GM21717 (cell line): ENCODE data around the gene PPRC1.

Experiments
- ATAC-seq: cut with Tn5 transposase; IDR thresholded peaks from one replicate; pipeline ENCODE4 v1.9.1; 2021; ENCODE audit warnings: mild to moderate bottlenecking, moderate library complexity; ENCODE audit not compliant: unreplicated experiment

Gene PPRC1

DNA sequence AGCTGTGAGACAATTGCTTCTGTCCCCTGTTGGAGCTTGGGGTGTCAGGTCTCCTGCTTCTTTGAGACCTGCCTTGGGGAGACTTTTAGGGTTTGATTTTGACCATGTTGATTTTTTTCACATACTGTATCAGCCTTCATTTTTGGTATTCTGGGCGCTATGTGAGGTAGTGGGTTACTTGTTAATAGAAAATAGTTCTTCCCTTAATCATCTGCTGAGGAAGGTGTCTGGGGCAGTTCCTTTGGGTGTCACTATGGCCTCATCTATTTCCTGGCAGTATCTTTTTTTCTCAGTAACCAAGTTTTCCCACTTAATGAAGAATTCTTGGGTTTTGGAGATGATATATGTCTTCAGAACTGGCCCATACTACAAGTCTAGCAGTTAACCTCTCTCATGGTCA, 14.7 kb downstream of the PPRC1 start:
- ATAC-seq = no peak

DNA sequence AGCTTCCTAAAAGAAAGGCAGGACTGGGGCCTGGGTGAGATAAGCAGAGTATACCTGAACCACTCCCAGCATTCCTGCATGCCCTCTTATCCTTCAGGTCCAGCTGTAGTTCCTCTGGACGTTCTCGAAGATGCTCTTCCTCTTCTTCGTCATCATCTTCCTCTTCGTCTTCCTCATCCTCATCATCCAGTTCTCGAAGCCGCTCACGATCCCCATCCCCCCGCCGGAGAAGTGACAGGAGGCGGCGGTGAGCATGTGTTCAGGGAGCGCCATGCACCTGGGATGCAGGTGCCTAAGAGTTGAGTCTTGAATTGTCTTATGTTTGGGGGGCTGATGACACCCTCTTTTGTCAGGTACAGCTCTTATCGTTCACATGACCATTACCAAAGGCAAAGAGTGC, 15.4 kb downstream of the PPRC1 start:
- no peak for ATAC-seq

GRCh38 chr10:102150970-102151773, 18.3 kb downstream of the PPRC1 start:
- ATAC-seq = no peak

DNA sequence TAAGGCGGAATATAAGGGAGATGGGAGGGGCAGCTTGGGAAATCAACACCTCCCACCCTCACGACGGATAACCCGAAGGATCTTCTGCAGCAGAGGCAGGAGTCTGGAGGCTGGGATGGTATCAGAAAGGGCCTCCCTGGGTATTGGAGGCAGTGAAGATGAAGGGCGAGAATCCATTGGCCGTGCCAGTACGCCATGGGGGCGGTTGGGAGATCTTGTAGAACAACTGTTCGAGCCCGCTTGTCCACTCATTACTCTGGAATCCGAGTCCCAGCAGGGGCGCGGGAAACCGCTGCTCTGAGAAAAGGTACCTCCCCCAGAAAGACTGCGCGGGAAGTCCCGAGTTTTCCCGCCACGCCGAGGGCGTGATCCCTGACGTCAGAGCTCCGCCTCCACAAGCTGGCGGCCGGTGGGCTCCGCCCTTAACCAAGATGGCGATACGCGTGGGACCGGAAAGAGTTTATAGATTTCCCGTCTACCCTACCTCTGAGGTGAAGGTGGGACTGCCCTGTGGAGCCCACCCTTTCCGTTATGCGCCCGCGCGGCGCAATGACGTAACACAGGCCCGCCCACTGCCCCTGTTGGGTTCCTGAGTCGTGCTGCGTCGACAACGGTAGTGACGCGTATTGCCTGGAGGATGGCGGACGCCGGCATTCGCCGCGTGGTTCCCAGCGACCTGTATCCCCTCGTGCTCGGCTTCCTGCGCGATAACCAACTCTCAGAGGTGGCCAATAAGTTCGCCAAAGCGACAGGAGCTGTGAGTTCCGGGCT, 19.1 kb downstream of the PPRC1 start, which contains the start of gene NOLC1:
Gene NOLC1, plus strand, starts transcription at position 616 of the 771 bp plus-strand sequence. Its CDS starts 22 bp downstream, at position 638.
- ATAC-seq = peak; percentile 78

DNA sequence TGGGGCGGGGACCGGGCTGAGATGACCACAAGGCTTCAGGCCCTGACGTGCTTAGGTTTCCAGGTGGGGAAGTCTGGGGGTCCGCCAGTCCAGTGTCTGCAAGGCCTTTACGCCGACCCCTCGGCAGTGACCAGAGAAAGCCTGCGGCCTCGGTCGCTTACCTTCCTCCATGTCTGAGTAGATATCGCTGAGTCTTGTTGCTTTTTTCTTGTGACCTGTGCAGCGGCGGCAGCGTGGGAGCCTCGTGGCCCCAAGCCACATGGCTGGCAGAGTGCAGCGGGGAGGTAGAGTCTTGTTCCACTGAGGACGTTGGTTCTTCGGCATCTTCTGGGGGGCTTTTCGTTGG, 19.7 kb downstream of the PPRC1 start:
- ATAC-seq = peak; percentile 26

- no peak for ATAC-seq
These were observed 20.3 kb downstream of the PPRC1 start for GRCh38 chr10:102153093-102153620.

- no peak for ATAC-seq
These were observed 21.8 kb downstream of the PPRC1 start for GRCh38 chr10:102154466-102155116.

- no peak for ATAC-seq
These were observed 24.4 kb downstream of the PPRC1 start for GRCh38 chr10:102157224-102157623.

DNA sequence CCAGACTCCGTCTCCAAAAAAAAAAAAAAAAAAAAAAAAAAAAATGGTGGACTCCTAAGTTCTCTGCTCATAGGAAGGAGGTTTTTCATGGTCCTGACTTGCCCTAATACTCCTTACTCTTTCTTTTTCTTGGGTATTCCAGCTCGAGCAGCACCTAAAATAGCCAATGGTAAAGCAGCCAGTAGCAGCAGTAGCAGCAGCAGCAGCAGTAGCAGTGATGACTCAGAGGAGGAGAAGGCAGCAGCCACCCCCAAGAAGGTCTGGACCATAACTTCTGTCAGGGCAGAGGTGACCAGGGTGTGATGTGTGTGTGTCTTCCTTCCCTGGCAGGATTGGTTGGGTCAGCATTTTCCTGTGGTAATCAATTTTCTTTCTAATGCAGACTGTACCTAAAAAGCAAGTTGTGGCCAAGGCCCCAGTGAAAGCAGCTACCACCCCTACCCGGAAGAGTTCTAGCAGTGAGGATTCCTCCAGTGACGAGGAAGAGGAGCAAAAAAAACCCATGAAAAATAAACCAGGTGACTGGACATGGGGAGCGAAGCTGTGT, 26.3 kb downstream of the PPRC1 start:
- ATAC-seq = no peak

GRCh38 chr10:102159831-102160230, 27.0 kb downstream of the PPRC1 start:
- ATAC-seq = no peak

DNA sequence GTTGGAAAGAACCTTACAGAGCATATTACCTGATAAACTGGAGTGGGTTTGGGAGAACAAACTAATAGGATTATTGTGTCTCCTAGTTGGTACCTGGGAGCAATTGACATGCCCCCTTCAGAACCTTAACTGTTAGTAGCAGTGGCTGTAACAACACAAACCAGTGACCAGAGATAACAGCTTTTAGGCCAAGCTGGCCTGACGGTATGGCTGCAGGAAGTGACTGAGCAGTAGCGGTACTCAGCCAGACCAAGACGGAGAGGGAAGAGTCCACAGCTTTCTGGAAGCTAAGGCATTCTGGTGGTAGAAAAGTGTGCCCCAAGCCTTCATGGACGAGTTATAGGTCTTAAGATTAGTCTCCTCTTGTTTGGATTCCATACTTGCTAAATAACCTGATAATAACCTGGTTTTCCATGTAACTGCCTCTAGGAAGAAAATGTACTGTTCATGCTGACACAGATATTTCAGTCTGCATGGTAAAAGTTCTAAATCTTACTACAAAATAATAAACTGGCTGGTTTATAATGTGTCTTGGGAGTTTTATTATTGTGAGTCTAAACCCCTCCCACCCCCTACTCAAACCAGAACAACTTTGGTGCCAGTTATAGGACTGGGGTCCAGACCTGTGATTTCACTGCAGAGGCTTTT, 30.6 kb downstream of the PPRC1 start:
- no peak for ATAC-seq

DNA sequence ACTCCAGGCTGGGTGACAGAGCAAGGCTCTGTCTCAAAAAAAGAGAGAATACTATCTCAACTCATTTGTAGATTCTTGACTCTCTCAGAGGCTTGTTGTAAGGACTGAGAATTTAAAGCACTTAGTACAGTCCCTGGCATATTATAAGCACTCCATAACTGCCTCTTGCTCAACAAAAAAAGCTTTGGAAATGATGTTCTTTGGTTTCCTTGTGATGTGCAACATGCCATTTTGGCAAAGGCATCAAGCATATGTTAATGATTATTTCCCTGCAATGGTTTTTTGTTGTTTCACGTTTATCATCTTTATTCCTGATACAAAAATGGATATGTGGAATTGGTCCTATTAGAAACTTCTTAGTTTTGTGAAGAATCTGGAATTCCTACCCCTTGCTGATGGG, 35.0 kb downstream of the PPRC1 start:
- no peak for ATAC-seq

GRCh38 chr10:102170602-102171001, 37.8 kb downstream of the PPRC1 start:
- ATAC-seq = no peak

- no peak for ATAC-seq
These were observed 39.4 kb downstream of the PPRC1 start for GRCh38 chr10:102172288-102172687.

GRCh38 chr10:102175415-102175814, 42.6 kb downstream of the PPRC1 start:
- ATAC-seq = no peak

DNA sequence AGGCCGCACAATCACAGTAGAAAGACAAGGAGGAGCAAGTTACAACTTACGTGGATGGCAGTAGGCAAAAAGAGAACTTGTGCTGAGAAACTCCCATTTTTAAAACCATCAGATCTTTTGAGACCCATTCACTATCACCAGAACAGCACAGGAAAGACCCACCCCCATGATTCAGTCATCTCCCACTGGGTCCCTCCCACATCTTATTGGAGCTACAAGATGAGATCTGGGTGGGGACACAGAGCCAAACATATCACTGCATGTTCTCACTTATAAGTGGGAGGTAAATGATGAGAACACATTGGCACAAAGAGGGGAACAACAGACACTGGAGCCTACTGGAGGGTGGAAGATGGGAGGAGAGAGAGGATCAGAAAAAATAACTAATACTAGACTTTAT, 51.8 kb downstream of the PPRC1 start:
- ATAC-seq = no peak

DNA sequence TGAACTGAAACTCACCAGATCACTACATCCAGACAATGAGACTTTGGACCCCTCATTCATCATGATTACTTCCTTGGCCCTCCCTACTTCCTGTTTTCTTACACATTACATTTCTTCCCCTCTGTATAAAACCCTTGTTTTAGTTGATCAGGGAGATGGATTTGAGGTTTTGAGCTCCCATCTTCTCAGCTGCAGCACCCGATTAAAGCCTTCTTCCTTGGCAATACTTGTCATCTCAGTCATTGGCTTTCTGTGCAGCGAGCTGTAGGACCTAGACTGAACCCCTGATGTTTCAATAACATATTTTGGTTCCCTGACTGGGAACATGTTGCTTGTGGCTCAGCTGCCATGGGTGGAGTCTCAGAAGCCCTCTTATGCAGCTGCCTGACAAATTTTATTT, 52.4 kb downstream of the PPRC1 start:
- ATAC-seq = no peak

DNA sequence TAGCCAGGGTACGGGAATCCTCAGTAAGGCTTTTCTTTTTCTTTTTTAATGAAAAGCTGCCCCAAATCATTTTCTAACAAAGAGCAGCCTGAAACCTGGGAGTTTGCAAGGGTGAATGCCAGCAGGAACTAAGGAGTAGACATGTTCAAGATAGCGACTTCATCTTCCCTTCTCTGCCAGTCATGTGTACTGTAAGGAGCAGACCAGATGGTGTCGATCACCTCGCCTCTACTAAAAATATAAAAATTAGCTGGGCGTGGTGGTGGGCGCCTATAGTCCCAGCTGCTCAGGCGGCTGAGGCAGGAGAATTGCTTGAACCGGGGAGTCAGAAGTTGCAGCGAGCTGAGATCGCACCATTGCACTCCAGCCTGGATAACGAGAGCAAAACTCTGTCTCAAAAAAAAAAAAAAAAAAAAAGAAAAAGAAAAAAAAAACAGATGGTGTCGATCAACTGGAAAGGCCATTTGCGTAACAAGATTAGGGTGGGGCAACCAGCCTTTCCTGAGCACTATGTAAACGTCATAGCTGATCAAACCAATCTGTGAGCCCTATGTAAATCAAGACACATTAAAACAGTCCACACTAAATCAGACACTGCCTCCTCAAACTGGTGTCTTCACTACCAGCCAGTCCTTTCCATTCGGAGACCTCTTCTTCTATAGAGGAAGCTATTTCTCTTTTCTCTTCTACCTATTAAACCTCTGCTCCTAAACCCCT, 53.1 kb downstream of the PPRC1 start:
- ATAC-seq = no peak

DNA sequence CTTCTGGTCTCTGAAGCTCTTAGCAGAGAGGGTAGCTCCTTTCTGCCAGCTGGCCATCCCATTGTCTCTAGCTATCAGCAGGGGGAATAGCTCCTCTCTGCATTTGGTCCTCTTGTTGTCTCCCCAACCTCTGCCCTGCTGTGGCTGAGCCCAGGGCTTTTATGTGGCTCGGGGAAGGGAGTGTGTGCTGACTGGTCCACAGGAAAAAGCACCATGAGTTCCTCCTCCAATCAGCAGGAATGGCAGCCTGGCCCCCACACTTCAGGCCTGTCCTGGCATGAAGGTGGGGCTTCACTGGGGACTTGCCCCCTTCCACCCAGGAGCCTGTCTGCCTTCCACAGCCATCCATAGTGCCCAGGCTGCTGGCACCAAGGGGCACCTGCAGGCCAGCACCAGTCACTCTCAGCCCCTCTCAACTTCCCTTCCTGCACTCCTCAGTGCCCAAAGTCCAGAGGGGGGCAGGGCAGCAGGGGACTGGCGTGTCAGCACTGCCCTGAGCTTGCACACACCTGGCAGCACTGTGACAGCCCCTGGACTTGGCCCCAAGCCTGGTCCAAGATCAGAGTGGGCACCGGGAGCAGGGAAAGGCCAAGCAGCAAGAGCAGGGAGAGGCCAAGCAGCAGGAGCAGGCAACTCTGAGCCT, 55.6 kb downstream of the PPRC1 start:
- no peak for ATAC-seq
